Measurements from ENCODE around the gene TECR. TPM values are rescaled to one million over a fixed set of nuclear protein-coding genes. Genes with fewer than 3 reads are reported as not detected.

Gene TECR
- total and polyA plus RNA-seq, 2 of the 13 experiments (the other 11 are each of a cell fraction or from before 2014, with no cell fraction given): 54.9 to 121 TPM

- Histone ChIP-seq H3K9ac (ENCODE audit: insufficient read depth, low read depth, low read length) (no peak overlapping the region), H4K20me1 (ENCODE audit: insufficient read depth, low read length) (no peaks in the 10 kb centered on the region), H2AFZ (ENCODE audit: low read length) (no peak overlapping the region), H3K4me3 (replicated peaks in 1 of 3; ENCODE audit: insufficient read depth in 1 of 3, low read depth in 2 of 3, low read length in 3 of 3) (no peak overlapping the region), H3K79me2 (ENCODE audit: insufficient read depth, low read length) (no peaks in the 10 kb centered on the region), H3K36me3 (replicated peaks in 1 of 2; ENCODE audit: control insufficient read depth in 1 of 2, insufficient read depth in 2 of 2, low read length in 2 of 2) (peaks cover 4 to 17% of the 10 kb centered on the region in 2 experiments; a peak in 3 of 5 replicates), H3K27ac (ENCODE audit: extremely low read length, insufficient read depth, low read length) (no peak overlapping the region), H3K4me1 (ENCODE audit: insufficient read depth, low read length) (no peaks in the 10 kb centered on the region), H3K4me2 (ENCODE audit: low read depth, low read length) (no peak overlapping the region), H3K9me3 (ENCODE audit: low read length) (no peaks in the 10 kb centered on the region), H3K27me3 (ENCODE audit: control insufficient read depth in 1 of 2, insufficient read depth in 2 of 2, low read length in 2 of 2) (no peaks in the 10 kb centered on the region)
- TF ChIP-seq, protein P1, sequence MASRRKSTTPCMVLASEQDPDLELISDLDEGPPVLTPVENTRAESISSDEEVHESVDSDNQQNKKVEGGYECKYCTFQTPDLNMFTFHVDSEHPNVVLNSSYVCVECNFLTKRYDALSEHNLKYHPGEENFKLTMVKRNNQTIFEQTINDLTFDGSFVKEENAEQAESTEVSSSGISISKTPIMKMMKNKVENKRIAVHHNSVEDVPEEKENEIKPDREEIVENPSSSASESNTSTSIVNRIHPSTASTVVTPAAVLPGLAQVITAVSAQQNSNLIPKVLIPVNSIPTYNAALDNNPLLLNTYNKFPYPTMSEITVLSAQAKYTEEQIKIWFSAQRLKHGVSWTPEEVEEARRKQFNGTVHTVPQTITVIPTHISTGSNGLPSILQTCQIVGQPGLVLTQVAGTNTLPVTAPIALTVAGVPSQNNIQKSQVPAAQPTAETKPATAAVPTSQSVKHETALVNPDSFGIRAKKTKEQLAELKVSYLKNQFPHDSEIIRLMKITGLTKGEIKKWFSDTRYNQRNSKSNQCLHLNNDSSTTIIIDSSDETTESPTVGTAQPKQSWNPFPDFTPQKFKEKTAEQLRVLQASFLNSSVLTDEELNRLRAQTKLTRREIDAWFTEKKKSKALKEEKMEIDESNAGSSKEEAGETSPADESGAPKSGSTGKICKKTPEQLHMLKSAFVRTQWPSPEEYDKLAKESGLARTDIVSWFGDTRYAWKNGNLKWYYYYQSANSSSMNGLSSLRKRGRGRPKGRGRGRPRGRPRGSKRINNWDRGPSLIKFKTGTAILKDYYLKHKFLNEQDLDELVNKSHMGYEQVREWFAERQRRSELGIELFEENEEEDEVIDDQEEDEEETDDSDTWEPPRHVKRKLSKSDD (CRISPR knock-in tag; IDR thresholded peaks at IDR 0.05; ENCODE audit: low read depth): no peak
- TF ChIP-seq MAFK (conservative IDR thresholded peaks at IDR 0.05 in 1 of 2, IDR thresholded peaks at IDR 0.05 in 1 of 2; ENCODE audit: low read length in 2 of 2) (no peak), MNT (IDR thresholded peaks at IDR 0.05) (no peak), CEBPB (IDR thresholded peaks at IDR 0.05; ENCODE audit: borderline replicate concordance, low read depth, low read length) (peak; percentile 46; the same call in 1 of the 2 replicates), ZNF326 (CRISPR knock-in tag; IDR thresholded peaks at IDR 0.05; ENCODE audit: borderline replicate concordance) (no peak), ATF7 (IDR thresholded peaks at IDR 0.05) (no peak), ATF7 (CRISPR knock-in tag; IDR thresholded peaks at IDR 0.05) (no peak), ZNF879 (CRISPR knock-in tag; IDR thresholded peaks at IDR 0.05) (no peak), YEATS4 (CRISPR knock-in tag; IDR thresholded peaks at IDR 0.05; ENCODE audit: borderline replicate concordance) (no peak), CBX5 (CRISPR knock-in tag; IDR thresholded peaks at IDR 0.05; ENCODE audit: borderline replicate concordance) (no peak), ZNF607 (CRISPR knock-in tag; IDR thresholded peaks at IDR 0.05; ENCODE audit: borderline replicate concordance) (no peak), CBX1 (IDR thresholded peaks at IDR 0.05; ENCODE audit: low read depth) (no peak), NFYC (CRISPR knock-in tag; IDR thresholded peaks at IDR 0.05) (no peak), ZNF614 (CRISPR knock-in tag; IDR thresholded peaks at IDR 0.05; ENCODE audit: borderline replicate concordance) (no peak), ZNF143 (CRISPR knock-in tag; IDR thresholded peaks at IDR 0.05) (0 out of 2 replicates have a peak, but pooled peaks have one; percentile 29), HMG20B (CRISPR knock-in tag; conservative IDR thresholded peaks at IDR 0.05) (no peak)
- TF ChIP-seq, protein P2, sequence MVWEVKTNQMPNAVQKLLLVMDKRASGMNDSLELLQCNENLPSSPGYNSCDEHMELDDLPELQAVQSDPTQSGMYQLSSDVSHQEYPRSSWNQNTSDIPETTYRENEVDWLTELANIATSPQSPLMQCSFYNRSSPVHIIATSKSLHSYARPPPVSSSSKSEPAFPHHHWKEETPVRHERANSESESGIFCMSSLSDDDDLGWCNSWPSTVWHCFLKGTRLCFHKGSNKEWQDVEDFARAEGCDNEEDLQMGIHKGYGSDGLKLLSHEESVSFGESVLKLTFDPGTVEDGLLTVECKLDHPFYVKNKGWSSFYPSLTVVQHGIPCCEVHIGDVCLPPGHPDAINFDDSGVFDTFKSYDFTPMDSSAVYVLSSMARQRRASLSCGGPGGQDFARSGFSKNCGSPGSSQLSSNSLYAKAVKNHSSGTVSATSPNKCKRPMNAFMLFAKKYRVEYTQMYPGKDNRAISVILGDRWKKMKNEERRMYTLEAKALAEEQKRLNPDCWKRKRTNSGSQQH (CRISPR knock-in tag; IDR thresholded peaks at IDR 0.05; ENCODE audit: low read depth): no peak
- in situ Hi-C loops (cut with HindIII; ENCODE audit: extremely low pct_ligation_motif_present, low pct_unique_long_range_greater_than_20kb) (no loop called here), intact Hi-C loops (cut with micrococcal nuclease; ENCODE audit: unreplicated experiment) (no loop called here)
- no TSS peak for BruUV-seq (replicated peaks)
- POLR2A ChIA-PET: no interaction called here
- whole genome bisulfite sequencing (ENCODE audit: low lambda C conversion rate): 93% methylated on average over 3 of the region's 18 CpGs
- CTCF ChIA-PET (ENCODE audit: low intra/inter-chr PET ratio, low total read pairs): no interaction called here
- DNase-seq (ENCODE audit: low spot score): no peak
- no peak for ATAC-seq
- FAIRE-seq: no peak
Observed at GRCh38 chr19:14482172-14482941, 47.0 kb upstream of the TECR start.
